Mesendoderm (in vitro differentiated cells): ENCODE measurements around the gene NRXN3.

ENCODE experiments used
- DNase-seq: peaks from one replicate; pipeline ENCODE4 v3.0.0; 2013
- H2AK5ac ChIP-seq: 2 replicates; pipeline ENCODE4 v1.6.1; 2013; ENCODE audit warnings: low read length, inconsistent platforms
- H2BK120ac ChIP-seq: 2 replicates; pipeline ENCODE4 v1.6.1; 2013; ENCODE audit warnings: low read depth, mild to moderate bottlenecking, low read length, moderate library complexity, mixed read lengths
- H2BK15ac ChIP-seq: replicated peaks from 2 replicates; pipeline ENCODE4 v1.6.1; 2013; ENCODE audit warnings: low read depth, mild to moderate bottlenecking, moderate library complexity
- H2BK5ac ChIP-seq: 2 replicates; pipeline ENCODE4 v1.6.1; 2013; ENCODE audit warnings: low read length, inconsistent platforms
- H3K18ac ChIP-seq: 2 replicates; pipeline ENCODE4 v1.6.1; 2013; ENCODE audit warnings: mild to moderate bottlenecking, low read length, mixed read lengths
- H3K23ac ChIP-seq: one replicate; pipeline ENCODE4 v1.6.1; 2013; ENCODE audit warnings: low read length
- H3K27ac ChIP-seq: 2 replicates; pipeline ENCODE4 v1.5.1; 2013; ENCODE audit warnings: low read depth, mild to moderate bottlenecking, inconsistent platforms, low read length, moderate library complexity
- H3K27me3 ChIP-seq: 2 replicates; pipeline ENCODE4 v1.6.1; 2013; ENCODE audit warnings: low read length, control low read depth, mild to moderate bottlenecking, inconsistent platforms; ENCODE audit not compliant: insufficient read depth, poor library complexity
- H3K36me3 ChIP-seq: 2 replicates; pipeline ENCODE4 v1.6.1; 2013; ENCODE audit warnings: low read length, inconsistent platforms; ENCODE audit not compliant: control insufficient read depth, insufficient read depth
- H3K4ac ChIP-seq: one replicate; pipeline ENCODE4 v1.6.1; 2013; ENCODE audit warnings: low read depth, mild to moderate bottlenecking, low read length, moderate library complexity
- H3K4me1 ChIP-seq: 2 replicates; pipeline ENCODE4 v1.6.1; 2013; ENCODE audit warnings: low read depth, low read length, inconsistent platforms; ENCODE audit not compliant: control insufficient read depth
- H3K4me2 ChIP-seq: 2 replicates; pipeline ENCODE4 v1.6.1; 2013; ENCODE audit warnings: low read length
- H3K4me3 ChIP-seq: 2 replicates; pipeline ENCODE4 v1.5.1; 2013; ENCODE audit warnings: mild to moderate bottlenecking, low read length
- H3K56ac ChIP-seq: one replicate; pipeline ENCODE4 v1.6.1; 2013; ENCODE audit warnings: low read length
- H3K79me1 ChIP-seq: 2 replicates; pipeline ENCODE4 v1.6.1; 2013; ENCODE audit warnings: low read length, inconsistent platforms
- H3K79me2 ChIP-seq: 2 replicates; pipeline ENCODE4 v1.6.1; 2013; ENCODE audit warnings: mild to moderate bottlenecking, low read length; ENCODE audit not compliant: control insufficient read depth, insufficient read depth
- H3K9ac ChIP-seq: 2 replicates; pipeline ENCODE4 v1.6.1; 2013; ENCODE audit warnings: low read length, inconsistent platforms
- H4K5ac ChIP-seq: one replicate; pipeline ENCODE4 v1.6.1; 2013; ENCODE audit warnings: low read length
- H4K8ac ChIP-seq: one replicate; pipeline ENCODE4 v1.6.1; 2013; ENCODE audit warnings: low read depth, mild to moderate bottlenecking, control low read depth, low read length, moderate library complexity
- WGBS: extraction: QIAGEN DNeasy Blood & Tissue Kit; methylation state at CpG from one replicate; pipeline ENCODE4 v1.1.7; 2013; ENCODE audit warnings: low lambda C conversion rate, missing lambda C conversion rate; ENCODE audit not compliant: insufficient coverage; ENCODE audit errors: extremely low coverage; 5-methylcytosine and 5-hydroxymethylcytosine counted together

Gene NRXN3

GRCh38 chr14:79062226-79062625 lies 892.1 kb downstream of the NRXN3 start:
- no peaks in the 10 kb centered on the region for H3K79me2 ChIP-seq
- H4K5ac ChIP-seq = no peak overlapping the region
- no peak overlapping the region for H2BK15ac ChIP-seq
- no peak overlapping the region for H2BK120ac ChIP-seq
- H2BK5ac ChIP-seq = no peak overlapping the region
- no peaks in the 10 kb centered on the region for H3K27me3 ChIP-seq
- no peak overlapping the region for H2AK5ac ChIP-seq
- no peak overlapping the region for H3K56ac ChIP-seq
- no peaks in the 10 kb centered on the region for H3K4me1 ChIP-seq
- no peaks in the 10 kb centered on the region for H3K36me3 ChIP-seq
- H3K27ac ChIP-seq = no peak overlapping the region
- no CpG with 5 or more reads among the region's 3 CpGs for WGBS
- no peak for DNase-seq
- H3K9ac ChIP-seq = no peak overlapping the region
- no peak overlapping the region for H4K8ac ChIP-seq
- H3K18ac ChIP-seq = no peak overlapping the region
- H3K23ac ChIP-seq = no peak overlapping the region
- no peak overlapping the region for H3K4me2 ChIP-seq
- H3K4ac ChIP-seq = no peak overlapping the region
- H3K4me3 ChIP-seq = no peak overlapping the region
- H3K79me1 ChIP-seq = no peaks in the 10 kb centered on the region

- DNase-seq = no peak
- Histone ChIP-seq H3K79me1 (no peaks in the 10 kb centered on the region), H3K56ac (no peak overlapping the region), H3K27ac (no peak overlapping the region), H3K9ac (no peak overlapping the region), H2BK120ac (no peak overlapping the region), H3K79me2 (no peaks in the 10 kb centered on the region), H3K4ac (no peak overlapping the region), H4K8ac (no peak overlapping the region), H3K18ac (no peak overlapping the region), H3K4me1 (no peaks in the 10 kb centered on the region), H2AK5ac (no peak overlapping the region), H3K27me3 (no peaks in the 10 kb centered on the region), H3K36me3 (no peaks in the 10 kb centered on the region), H3K23ac (no peak overlapping the region), H2BK15ac (no peak overlapping the region), H3K4me3 (no peak overlapping the region), H4K5ac (no peak overlapping the region), H2BK5ac (no peak overlapping the region), H3K4me2 (no peak overlapping the region)
- WGBS = no CpG with 5 or more reads among the region's 2 CpGs
Measured at GRCh38 chr14:79064214-79064613, 894.0 kb downstream of the NRXN3 start.

GRCh38 chr14:79074510-79074909 lies 904.3 kb downstream of the NRXN3 start:
- Histone ChIP-seq H3K4me3 (no peak overlapping the region), H3K27me3 (no peaks in the 10 kb centered on the region), H4K5ac (no peak overlapping the region), H3K4me2 (no peak overlapping the region), H2AK5ac (no peak overlapping the region), H3K18ac (no peak overlapping the region), H3K27ac (no peak overlapping the region), H3K9ac (no peak overlapping the region), H4K8ac (no peak overlapping the region), H2BK120ac (no peak overlapping the region), H3K4ac (no peak overlapping the region), H3K79me2 (no peaks in the 10 kb centered on the region), H3K23ac (no peak overlapping the region), H3K36me3 (no peaks in the 10 kb centered on the region), H3K56ac (no peak overlapping the region), H2BK15ac (no peak overlapping the region), H3K79me1 (no peaks in the 10 kb centered on the region), H3K4me1 (no peaks in the 10 kb centered on the region), H2BK5ac (no peak overlapping the region)
- WGBS = no CpG with 5 or more reads among the region's 2 CpGs
- no peak for DNase-seq

GRCh38 chr14:79076428-79076827 lies 906.3 kb downstream of the NRXN3 start:
- Histone ChIP-seq H3K27me3 (no peaks in the 10 kb centered on the region), H2BK120ac (no peak overlapping the region), H2BK5ac (no peak overlapping the region), H2AK5ac (no peak overlapping the region), H4K5ac (no peak overlapping the region), H3K79me1 (no peaks in the 10 kb centered on the region), H3K4me3 (no peak overlapping the region), H3K27ac (no peak overlapping the region), H3K36me3 (no peaks in the 10 kb centered on the region), H3K23ac (no peak overlapping the region), H2BK15ac (no peak overlapping the region), H3K18ac (no peak overlapping the region), H3K4me1 (no peaks in the 10 kb centered on the region), H3K4me2 (no peak overlapping the region), H4K8ac (no peak overlapping the region), H3K9ac (no peak overlapping the region), H3K4ac (no peak overlapping the region), H3K56ac (no peak overlapping the region), H3K79me2 (no peaks in the 10 kb centered on the region)
- DNase-seq = no peak

- Histone ChIP-seq H3K23ac (no peak overlapping the region), H3K79me1 (no peaks in the 10 kb centered on the region), H4K8ac (no peak overlapping the region), H2AK5ac (no peak overlapping the region), H3K27ac (no peak overlapping the region), H3K56ac (no peak overlapping the region), H3K18ac (no peak overlapping the region), H2BK15ac (no peak overlapping the region), H3K36me3 (no peaks in the 10 kb centered on the region), H3K27me3 (no peaks in the 10 kb centered on the region), H3K9ac (no peak overlapping the region), H2BK5ac (no peak overlapping the region), H2BK120ac (no peak overlapping the region), H3K4me3 (no peak overlapping the region), H3K79me2 (no peaks in the 10 kb centered on the region), H3K4ac (no peak overlapping the region), H4K5ac (no peak overlapping the region), H3K4me2 (no peak overlapping the region), H3K4me1 (no peaks in the 10 kb centered on the region)
- WGBS = no CpG with 5 or more reads among the region's 5 CpGs
- no peak for DNase-seq
Measured at GRCh38 chr14:79077096-79077495, 906.9 kb downstream of the NRXN3 start.

GRCh38 chr14:79080040-79080439 lies 909.9 kb downstream of the NRXN3 start:
- H3K36me3 ChIP-seq = no peaks in the 10 kb centered on the region
- no peak overlapping the region for H3K4me3 ChIP-seq
- no peak overlapping the region for H4K8ac ChIP-seq
- H2BK5ac ChIP-seq = no peak overlapping the region
- no peak overlapping the region for H2BK120ac ChIP-seq
- no peaks in the 10 kb centered on the region for H3K79me2 ChIP-seq
- H3K79me1 ChIP-seq = no peaks in the 10 kb centered on the region
- H2AK5ac ChIP-seq = no peak overlapping the region
- no peaks in the 10 kb centered on the region for H3K4me1 ChIP-seq
- no peak overlapping the region for H2BK15ac ChIP-seq
- H3K9ac ChIP-seq = no peak overlapping the region
- no peak overlapping the region for H3K23ac ChIP-seq
- no peak overlapping the region for H3K56ac ChIP-seq
- no peak overlapping the region for H3K18ac ChIP-seq
- WGBS = no CpG with 5 or more reads among the region's 1 CpG
- no peak overlapping the region for H3K4me2 ChIP-seq
- no peak overlapping the region for H3K27ac ChIP-seq
- no peaks in the 10 kb centered on the region for H3K27me3 ChIP-seq
- no peak overlapping the region for H4K5ac ChIP-seq
- no peak for DNase-seq
- no peak overlapping the region for H3K4ac ChIP-seq
